ENCODE measurements around the gene MDFI.

DNA sequence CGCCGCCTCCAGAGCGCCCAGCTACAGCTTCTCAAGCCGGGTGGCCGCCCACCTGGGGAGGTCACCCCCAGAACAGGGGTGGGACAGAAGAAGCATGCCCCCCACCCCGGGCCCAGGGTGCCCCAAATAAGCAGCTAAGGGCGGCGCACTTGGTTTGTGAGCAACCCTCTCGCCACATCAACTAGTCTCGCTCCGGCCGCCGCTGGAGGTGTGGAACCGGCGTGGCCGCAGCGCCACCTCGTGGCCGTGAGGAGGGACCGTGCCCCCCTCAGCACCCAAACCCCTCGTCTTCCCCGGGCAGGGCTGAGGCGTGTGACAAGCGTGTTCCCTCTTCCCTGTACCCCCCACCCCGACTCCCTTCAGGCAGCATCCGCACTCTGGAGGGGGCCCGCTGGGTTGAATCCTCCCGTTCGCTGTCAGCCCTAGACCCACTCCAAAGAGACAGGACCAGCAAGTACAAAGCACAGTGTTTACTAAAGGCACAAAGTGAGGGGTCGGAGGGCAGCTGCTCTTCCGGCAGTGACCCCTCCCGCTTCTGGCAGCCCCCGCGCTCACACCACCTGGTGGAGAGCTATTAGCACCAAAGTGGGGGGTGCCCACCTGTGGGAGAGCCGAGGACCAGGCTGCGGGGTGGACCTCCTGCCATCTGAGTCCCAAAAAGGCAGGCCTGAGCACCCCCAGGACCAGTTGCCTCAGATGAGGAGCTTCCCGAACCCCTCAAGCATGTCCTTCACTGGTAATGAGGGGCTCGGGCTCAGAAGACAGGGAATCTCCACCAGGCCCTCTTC is 45.4 kb downstream of the MDFI start:
- TF ChIP-seq REST (IDR thresholded peaks at IDR 0.05; ENCODE audit: insufficient replicate concordance, low read depth), result no peak
- TF ChIP-seq, protein P1, sequence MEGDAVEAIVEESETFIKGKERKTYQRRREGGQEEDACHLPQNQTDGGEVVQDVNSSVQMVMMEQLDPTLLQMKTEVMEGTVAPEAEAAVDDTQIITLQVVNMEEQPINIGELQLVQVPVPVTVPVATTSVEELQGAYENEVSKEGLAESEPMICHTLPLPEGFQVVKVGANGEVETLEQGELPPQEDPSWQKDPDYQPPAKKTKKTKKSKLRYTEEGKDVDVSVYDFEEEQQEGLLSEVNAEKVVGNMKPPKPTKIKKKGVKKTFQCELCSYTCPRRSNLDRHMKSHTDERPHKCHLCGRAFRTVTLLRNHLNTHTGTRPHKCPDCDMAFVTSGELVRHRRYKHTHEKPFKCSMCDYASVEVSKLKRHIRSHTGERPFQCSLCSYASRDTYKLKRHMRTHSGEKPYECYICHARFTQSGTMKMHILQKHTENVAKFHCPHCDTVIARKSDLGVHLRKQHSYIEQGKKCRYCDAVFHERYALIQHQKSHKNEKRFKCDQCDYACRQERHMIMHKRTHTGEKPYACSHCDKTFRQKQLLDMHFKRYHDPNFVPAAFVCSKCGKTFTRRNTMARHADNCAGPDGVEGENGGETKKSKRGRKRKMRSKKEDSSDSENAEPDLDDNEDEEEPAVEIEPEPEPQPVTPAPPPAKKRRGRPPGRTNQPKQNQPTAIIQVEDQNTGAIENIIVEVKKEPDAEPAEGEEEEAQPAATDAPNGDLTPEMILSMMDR (IDR thresholded peaks at IDR 0.05; ENCODE audit: insufficient read depth, low read length), result peak; percentile 78
- no peak for TF ChIP-seq GABPA (IDR thresholded peaks at IDR 0.05; ENCODE audit: low read depth)

All from HL-60 (cell line).